ENCODE results near the gene ZNF697.

Gene ZNF697

DNA sequence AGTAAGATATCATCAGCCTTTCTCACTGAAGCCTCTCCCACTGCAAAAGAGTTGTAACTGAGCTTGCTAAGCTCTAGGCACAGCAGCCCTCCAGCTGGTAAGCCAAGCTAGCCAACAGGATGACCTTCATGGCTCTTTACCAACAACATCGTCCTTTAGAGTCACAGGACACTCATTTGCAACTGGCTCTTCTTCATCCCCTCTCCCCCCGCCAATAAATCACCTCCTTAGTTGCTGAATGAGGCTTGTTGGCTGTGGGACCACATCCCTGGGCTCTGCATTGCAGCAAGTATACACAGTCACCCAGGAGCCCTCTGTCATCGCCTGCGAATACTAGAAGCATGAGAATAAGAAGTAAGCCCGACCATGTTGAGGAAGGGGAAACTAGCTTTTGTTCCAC lies 16.0 kb upstream of the ZNF697 start:
- no peak for DNase-seq (ENCODE audit: low read depth, low spot score)

DNA sequence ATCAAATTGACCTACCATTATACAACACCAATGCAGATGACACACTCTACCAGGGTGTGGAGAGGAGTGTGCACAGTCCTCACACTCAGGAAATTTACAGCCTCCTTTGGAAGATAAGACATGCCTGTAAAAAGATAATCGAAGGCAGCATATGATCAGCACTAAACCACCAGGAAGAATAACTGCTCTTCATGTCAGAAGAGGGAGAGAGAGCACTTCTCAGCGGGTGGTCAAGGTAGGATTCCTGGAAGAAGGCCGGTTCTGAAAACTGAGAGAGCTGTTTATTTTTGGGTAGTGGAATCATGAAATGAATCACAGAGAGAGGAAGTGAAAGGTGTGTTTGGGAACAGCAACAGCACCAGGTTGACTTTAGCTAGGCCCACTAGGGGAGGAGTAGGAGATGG lies 14.0 kb upstream of the ZNF697 start:
- no peak for DNase-seq (ENCODE audit: low read depth, low spot score)

DNA sequence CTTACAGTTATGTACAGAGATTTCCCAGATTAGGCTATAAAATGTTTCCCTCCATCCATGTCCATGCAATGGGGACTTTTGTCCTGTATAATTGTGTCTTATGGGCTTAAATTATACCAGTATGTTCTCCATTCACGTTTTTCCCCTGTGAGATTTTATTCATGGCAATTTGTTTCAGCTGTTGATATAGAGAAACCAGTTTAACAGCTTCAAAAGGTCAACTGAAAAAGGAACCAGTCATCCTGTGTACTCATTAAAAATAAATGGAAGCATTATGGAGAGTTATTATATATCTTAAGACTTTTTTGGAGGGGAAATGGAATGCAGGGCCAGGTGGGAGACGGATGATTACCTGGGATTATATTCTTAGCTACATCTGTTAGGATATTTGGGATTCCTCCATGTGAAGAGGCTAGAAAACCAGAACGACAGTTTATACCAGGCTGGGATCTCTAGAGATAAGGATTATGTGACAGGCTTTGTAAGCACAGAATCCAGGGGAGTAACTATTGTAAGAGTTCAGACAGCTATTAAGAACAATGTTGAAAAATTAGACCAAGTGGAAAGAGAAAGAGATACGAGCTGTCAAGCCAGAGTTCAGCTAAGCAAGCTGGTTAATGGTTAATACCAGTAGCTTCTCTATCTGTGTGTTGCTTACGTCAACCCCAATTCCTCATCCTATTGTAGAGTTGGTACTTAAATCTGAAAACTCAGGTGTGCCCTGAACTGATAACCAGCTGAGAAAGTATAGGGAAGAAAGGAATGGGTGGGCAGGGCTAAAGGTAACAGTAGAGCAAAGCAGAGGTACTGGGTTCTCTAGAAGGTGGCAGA lies 12.4 kb upstream of the ZNF697 start:
- no peak for DNase-seq (ENCODE audit: low read depth, low spot score)

DNA sequence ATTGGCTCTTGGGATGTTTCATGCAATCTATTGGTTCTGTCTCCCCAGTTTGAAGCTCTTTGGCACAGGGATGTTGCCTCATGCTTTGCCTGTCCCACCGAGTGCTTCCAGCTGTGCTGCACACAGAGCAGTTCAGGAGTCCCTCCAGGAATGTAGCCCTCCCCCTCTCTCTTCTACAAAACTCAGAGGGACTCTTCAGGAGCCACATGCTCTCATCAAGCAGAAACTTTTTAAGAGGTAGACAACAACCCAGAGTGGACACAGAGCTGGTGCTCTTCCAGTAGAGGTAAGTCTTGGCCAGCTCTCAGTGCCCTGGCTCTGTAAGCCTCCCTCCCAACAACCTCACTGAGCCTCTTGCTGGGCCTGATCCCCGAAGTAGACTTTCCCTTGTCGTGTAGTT lies 11.6 kb upstream of the ZNF697 start:
- no peak for DNase-seq (ENCODE audit: low read depth, low spot score)

DNA sequence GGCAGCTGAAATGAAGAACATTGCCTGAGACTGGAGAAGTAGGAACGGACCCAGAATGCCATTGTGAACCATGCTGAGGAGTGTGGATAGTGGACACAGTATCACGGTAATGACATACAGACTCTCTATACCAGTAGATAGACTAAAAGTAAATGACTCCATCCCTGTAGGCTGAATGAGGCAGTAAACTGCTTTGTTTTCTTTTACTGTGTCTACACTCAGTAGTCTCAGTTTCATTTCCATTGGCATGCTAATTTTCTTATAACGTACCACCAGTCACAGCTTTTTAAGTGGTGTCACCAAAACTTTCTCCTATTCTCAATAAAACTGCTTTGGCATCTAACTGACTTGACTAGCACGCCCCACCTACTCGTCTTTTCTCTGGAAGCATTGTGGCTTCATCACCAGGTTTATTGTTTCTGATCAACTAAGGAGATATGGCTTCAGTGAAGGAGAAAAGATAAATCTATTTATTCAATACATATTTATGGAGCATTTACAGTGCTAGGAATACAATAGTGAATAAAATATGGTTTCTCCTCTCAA lies 8.4 kb upstream of the ZNF697 start:
- DNase-seq (ENCODE audit: low read depth, low spot score) = no peak

DNA sequence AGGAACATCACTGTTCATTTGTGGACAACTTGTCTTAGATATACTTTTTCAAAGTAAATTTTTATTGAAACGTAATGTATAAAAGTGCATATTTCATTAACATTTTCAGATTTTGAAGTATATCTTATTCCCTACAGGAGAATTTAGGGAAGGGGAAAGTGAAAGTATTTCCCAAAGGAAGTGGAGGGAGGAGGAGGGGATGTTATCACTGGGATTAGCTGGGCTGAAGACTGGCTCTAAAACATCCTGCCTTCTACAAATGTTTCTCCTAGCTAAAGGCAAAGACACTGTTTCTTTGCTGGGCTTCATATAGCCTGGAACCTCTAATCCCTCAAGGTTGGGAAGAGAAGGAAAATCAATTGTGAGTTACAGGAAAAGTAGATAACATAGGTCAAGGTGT lies 7.1 kb upstream of the ZNF697 start:
- DNase-seq (ENCODE audit: low read depth, low spot score) = no peak

DNA sequence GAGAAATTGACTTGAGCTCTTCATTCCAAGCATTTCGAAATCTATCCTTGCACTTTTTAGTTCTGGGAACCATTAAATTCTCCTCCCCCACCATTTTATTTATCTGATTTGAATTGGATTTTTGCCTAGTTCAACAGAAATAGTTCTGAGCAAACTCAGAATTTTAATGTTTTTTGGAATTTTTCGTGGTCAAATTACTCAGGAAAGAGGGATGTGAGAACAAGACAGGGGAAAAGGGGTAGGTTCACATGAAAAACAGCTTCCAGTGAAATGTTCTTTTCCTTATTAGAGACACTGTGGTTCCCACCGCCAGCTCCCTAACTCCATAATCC lies 5.7 kb upstream of the ZNF697 start:
- no peak for DNase-seq (ENCODE audit: low read depth, low spot score)

DNA sequence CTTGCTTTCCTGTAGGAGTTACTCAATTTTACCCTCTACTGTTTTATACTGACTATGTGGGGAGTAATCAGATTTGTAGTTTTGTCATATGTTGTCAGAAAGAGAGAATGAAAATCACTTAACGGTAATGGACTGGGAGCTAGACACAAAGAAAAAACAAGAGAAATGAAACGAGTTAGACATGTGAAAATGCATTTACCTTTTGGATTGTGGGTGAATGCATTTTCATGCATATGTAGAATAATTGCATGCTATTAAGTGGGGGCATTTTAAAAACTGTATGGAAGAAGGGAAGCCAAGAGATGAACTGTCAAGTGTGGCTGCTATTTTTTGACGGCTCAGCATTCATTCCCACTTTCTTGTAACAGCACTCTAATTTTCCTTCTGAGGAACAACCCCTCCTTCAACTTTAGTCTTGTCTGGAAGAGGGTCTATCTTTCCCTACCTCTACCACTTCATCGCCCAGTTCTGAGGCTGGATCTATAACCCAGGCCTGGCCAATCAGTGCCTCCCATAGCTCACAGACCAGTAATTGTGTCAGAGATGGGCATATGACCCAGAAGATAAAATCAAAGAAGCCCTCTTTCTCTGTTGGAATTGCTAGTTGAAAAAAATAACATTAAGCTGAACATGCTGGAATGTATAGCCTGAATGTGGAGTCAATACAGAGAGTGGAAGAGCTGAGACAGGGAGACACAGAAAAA lies 5.2 kb upstream of the ZNF697 start:
- DNase-seq (ENCODE audit: low read depth, low spot score) = no peak

DNA sequence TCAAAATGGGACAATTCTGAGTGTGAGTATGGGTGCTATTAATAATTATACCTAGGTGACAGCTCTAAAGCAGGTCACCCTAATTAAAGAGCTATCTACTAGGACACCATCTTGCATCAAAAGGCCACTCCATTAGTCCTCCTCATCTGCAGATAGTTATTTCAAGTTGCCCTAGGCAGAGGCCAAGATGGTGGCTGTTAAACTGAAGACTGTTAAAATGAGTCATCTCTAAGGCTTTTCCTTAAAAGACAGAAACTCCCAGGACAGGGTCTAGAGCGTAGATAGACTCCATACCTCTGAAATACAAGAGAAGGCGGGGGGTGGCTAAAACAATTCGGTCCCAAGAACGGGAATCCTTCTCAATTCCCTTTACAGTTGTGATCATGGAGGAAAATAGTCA lies 4.5 kb upstream of the ZNF697 start:
- no peak for DNase-seq (ENCODE audit: low read depth, low spot score)

DNA sequence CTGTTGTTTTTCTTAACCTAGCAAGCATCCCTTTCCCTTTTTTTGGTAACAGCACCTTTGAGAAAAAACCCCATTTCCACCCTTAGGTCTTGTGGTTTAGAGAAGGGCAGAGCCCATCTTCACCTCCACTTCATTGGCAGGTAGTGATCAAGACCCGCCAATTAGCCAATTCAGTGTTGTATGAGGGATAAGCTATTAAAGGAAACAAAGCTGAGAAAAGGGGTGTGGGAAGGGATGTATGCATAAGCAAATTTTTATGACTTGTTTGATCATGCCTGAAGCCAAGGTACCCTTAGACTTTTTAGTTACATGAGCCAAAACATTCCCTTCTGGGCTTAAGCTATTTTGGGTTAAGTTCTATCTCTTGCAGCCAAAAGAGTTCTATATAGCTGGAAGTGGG lies 3.6 kb upstream of the ZNF697 start:
- no peak for DNase-seq (ENCODE audit: low read depth, low spot score)

DNA sequence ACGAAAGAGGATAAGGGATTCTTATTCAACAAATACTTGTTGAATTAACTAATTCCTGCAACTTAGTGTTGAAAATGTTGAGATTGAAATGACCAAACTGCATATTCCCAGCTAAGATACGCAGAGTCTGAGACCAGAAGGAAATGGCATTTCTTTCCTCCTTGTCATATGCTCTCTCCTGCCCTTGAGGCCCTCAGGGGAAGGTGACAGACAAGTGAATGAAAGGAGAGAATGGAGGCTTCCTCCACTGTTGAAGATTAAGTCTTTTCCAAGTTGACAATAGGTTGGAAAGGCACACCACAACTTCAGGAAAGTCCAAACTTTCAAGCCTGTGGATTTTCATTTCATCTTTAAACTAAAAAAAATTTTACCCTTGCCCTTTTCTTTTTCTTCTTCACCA lies 3.1 kb upstream of the ZNF697 start:
- no peak for DNase-seq (ENCODE audit: low read depth, low spot score)

DNA sequence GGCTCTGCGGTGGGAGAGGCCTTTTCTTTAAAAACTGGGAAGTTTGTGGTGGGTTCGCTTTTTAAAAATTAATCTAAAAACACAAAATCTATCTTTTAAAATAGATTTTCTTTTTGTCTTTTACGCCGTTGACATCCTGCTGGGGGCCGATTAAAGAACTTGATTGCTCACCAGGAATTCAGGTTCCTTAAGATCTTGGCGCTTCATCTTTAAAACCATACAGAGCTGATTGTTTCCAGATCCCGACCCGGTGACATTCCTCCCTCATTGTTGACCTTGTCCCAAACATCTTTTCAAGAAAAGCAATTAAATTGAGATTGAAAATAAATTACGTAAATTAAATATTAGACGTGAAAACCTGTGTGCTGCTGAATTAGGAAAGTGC lies 546 bp upstream of the ZNF697 start:
- no peak for DNase-seq (ENCODE audit: low read depth, low spot score)

DNA sequence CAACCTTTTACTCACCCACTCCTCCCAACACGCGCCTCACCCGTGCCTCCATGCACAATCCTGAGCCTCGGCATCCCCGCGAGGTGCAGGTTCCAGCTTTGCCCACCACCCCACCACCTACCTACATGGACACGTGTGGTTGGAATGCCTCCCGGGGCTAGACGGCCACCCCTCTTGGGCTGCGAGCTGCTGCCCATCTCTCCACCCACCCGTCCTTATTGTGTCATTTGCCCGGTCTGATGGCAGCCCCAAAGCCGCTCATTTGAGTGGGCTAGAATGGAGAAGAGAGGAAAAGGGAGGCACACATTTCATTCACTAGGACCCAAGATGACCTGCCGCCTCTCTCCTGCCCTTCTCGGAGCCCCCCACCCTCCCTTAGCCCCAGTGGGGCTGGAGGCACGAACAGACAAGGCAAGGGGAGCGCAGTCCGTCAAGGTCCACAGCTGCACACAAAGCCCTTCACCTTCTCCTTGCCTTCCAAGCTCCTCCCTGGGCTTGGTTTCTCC lies 785 bp downstream of the ZNF697 start:
- DNase-seq (ENCODE audit: low read depth, low spot score) = no peak

DNA sequence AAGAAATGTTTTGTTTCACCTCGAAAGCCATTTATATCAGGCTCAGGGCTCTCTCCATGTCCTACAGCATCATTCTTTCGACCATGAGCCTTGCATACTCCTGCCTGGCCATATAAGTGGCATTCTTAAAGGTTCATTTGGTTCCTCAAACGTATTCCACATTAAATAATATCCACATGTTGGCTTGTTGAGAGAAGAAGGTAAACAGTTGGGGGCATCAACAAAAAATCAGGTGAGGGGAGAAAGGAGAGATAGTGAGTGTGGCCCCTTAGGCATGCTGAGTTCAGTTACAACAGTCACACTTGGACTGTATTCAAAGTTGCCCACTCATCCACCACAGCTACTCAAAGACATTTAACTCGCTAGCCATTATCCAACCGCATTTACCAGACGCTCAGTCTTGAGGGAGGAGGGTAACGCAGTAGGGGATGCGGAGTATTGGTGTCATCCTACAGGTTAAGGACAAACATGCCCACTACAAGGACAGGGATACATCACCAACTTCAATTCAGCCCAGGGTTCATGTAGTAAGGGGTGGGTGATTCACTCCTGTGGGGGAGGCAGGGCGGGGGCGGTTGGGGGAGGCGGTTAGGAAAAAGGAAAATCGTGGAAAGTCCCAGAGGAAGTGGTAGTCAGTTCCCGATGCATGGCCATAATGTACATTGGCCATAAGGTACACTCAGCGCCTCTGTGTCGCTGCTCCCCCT lies 1.4 kb downstream of the ZNF697 start:
- DNase-seq (ENCODE audit: low read depth, low spot score) = no peak

DNA sequence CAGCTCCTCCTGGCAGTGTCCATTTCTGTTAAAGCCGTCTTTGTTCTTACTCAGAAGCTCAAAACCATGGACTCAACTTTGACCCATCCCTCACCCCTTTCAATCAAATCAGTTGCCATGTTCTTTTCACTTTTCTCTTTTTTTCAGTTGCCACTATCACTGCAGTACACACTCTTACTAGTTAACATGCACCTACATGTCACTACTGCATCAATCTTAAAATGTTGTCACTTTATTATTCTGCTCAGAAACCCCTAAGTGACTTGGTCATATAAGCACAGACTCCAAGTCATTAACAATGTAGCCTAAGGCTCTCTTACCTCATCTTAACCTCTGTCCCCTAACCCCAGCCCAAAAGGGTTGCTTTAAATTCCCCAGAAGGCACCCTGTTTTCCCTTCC lies 9.0 kb downstream of the ZNF697 start:
- DNase-seq (ENCODE audit: low read depth, low spot score) = no peak

DNA sequence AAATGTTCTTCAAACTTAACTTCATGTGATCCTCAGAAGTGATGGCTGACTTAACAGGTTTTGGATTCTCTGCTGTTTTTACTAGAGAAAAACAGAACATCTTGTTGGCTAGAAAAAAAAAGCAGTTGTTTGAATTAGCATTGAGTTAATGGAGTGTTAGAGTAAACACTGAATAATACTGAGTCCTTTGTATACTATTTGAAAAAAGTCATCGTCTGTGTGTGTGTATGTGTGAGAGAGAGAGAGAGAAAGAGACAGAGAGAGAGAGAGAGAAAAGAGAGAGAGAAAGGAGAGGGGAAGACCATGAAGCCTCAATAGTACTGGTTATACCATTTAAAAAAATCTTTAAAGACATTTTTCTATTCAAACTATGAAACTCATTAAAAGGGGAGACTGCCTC lies 10.4 kb downstream of the ZNF697 start:
- no peak for DNase-seq (ENCODE audit: low read depth, low spot score)

DNA sequence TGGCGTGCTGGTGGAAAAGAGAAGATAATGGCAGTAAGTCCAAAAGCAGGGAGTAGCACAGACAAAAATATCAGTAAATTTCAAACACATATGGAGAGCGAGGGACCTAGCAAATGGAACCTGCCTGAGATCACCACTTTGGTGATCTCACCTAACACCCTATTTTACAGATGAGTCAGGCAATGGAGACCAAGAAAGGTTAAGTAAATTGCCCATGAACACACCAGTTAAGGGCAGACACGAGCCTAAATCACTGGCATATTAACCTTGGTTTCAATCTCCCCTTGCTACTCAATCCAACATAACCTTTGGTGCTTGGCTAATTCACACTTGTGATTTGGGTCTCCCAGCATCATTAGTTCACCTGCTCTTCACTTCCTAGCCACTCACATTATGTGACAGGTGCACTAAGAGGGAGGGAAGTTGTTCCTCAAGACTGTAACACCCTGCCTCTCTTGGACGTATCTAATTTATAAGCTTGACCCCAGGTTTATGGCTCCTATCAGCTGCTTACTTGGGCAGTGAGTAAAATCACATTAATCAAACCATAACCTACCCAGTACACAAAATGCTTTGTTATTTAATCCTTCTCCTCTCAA lies 11.5 kb downstream of the ZNF697 start:
- DNase-seq (ENCODE audit: low read depth, low spot score) = no peak

DNA sequence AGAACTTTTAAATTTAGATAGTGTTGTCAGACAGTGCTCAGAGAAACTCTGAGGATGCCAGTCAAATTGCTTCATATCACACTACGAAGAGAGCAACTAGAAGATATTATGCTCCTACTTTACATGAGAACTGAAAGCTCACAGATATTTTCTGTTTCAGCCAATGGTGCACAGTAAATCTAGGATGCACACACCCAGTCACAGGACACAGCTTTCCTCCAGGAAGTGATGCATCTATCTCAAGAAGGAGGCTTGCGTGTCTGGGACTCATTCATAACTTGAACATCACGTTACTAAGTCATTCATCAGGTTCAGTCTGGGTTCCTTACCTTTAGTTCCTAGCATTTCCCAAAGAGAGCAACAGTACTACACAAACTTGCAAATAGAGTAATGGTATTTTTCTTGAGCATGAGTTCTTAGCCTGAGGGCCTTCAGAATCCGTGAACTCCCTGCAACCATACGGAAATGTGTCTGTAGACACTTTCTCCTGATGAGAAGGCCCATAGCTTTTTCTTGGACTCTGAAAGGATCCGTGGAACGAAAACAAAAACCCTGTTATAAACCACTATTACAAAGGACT lies 12.2 kb downstream of the ZNF697 start:
- no peak for DNase-seq (ENCODE audit: low read depth, low spot score)

DNA sequence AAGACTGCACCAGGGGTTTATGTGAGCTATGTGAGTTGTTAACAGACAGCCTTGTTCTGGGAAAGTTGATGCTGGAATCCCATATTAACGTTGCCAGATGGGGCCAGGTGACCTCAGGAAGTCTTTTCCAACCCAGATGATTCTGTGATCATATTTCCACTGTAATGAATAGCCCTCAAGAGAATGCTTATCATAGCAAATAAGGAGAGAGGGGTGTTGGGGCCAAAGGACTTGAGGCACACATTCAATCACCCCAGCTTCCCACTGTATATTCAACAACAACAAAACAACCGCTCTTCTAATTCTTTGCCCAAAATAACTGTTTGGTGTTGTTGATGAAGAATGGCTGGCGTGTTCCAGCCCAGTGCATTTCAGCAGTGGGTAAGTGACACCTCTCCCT lies 14.1 kb downstream of the ZNF697 start:
- no peak for DNase-seq (ENCODE audit: low read depth, low spot score)

DNA sequence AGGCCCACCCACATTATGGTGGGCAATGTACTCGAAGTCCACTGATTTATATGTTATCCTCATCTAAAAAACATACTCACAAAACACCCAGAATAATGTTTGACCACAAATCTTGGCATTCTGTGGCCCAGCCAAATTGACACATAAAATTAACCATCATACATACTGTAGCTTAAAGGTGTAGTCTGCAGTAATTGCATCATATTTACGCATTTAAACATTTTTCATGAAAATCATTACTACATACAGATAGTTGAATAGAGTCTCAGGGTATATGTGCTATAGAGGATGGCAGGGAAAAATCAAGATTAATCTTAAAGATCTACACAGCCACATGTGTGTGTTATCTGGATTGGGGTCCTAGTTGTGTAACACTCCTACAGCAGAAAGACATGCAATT lies 14.5 kb downstream of the ZNF697 start:
- DNase-seq (ENCODE audit: low read depth, low spot score) = no peak

DNA sequence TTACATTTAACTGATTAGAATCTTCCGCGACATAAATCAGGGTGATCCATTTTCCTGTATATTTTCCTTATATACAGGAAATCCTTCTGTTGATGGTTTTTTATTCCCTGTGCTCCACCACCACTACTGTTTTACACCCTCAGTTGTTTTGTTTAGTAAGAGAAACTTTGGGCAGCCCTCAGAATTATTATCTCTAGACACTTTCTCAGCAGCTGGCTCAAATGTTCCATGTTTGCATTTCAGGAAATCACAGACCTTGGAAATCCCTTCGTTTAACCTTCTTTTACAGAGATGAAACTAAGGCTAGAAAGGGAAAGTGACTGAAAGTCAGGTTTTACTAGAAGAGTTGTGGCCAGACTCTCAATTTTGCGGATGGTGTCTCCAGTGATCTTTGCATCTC lies 15.2 kb downstream of the ZNF697 start:
- no peak for DNase-seq (ENCODE audit: low read depth, low spot score)

DNA sequence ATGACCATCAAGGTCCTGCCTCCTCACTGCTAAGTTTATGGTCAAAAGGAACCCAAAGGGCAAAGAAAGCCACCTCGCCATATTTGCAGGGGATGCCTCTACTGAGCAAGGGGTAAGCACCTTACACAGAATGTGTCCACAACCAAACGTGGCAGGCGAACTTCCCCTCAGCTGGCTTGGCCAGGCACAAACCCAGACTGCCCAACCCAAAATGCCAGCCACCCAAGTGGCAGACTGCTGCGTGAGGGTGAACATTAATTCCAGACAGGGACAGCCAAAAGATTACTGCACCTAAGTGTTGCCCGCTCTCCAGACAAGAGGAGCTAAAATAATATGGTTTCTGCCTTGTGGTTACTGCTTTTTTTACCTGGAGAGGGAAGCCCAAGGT lies 16.0 kb downstream of the ZNF697 start:
- DNase-seq (ENCODE audit: low read depth, low spot score) = no peak
